Measurements from ENCODE around the gene BACE1-AS.

GRCh38 chr11:117282956-117283355, 8.2 kb upstream of the BACE1-AS start:
- TF ChIP-seq CTCF (conservative IDR thresholded peaks at IDR 0.05; ENCODE audit: low read length) (no peak), EZH2phosphoT487 (IDR thresholded peaks at IDR 0.05; ENCODE audit: borderline replicate concordance, low read depth, low read length) (no peak)
